Vagina (tissue), 2 donors: ENCODE data around the gene HMCN1. TPM values are rescaled to one million over a fixed set of nuclear protein-coding genes. Genes with fewer than 3 reads are reported as not detected.

Experiments used
- DNase-seq, 2 donors: peaks; one replicate each; pipeline ENCODE4 v3.0.0-alpha.2; 2017; ENCODE audit errors: extremely low spot score in 2 of 2
- H3K27ac ChIP-seq: fragments of 200-600 bp; sonication (generic); one replicate; pipeline ENCODE4 v1.5.1; 2019
- H3K27me3 ChIP-seq: fragments of 200-600 bp; sonication (generic); one replicate; pipeline ENCODE4 v1.5.1; 2019
- H3K36me3 ChIP-seq, 2 donors: fragments of 200-600 bp; sonication (generic); one replicate each; pipeline ENCODE4 v1.5.1; 2017 to 2019
- H3K4me1 ChIP-seq: fragments of 200-600 bp; sonication (generic); one replicate; pipeline ENCODE4 v1.5.1; 2019
- H3K4me3 ChIP-seq, 2 donors: fragments of 200-600 bp; sonication (generic); 1 replicate in 1 of 2; 2 replicates in 1 of 2; pipeline ENCODE4 v1.5.1; 2016 to 2019
- H3K9me3 ChIP-seq: fragments of 200-600 bp; sonication (generic); one replicate; pipeline ENCODE4 v1.5.1; 2019
- POLR2A ChIP-seq, 2 donors: fragments of 450-650 bp; IDR thresholded peaks; one replicate each; pipeline ENCODE4 v1.6.1; 2017; ENCODE audit warnings: antibody characterized with exemption in 2 of 2, mild to moderate bottlenecking in 2 of 2, moderate library complexity in 2 of 2
- POLR2AphosphoS5 ChIP-seq, 2 donors: sonication (generic); formaldehyde crosslinking; IDR thresholded peaks; one replicate each; pipeline ENCODE4 v1.9.0; 2017; ENCODE audit warnings: antibody characterized with exemption in 2 of 2, mild to moderate bottlenecking in 2 of 2, low read depth in 1 of 2; ENCODE audit not compliant: insufficient read depth in 1 of 2
- intact Hi-C: fragments of 100-400 bp; cut with DNase I; formaldehyde crosslinking; loops from one replicate; pipeline ENCODE4 v1.15.1; 2023
- total RNA-seq: library from RNA; depleted of rRNA; stranded (reverse); fragments of >200 nt; gene quantifications from one replicate; pipeline ENCODE4 v1.2.3, GENCODE V29; 2016
- TF ChIP-seq, protein P1 (sequence below), 3 experiments: fragments of 450-650 bp in 2 of 3; fragments of 200-600 bp in 1 of 3; sonication (generic) in 1 of 3; IDR thresholded peaks; one replicate each; pipeline ENCODE4 v1.5.1; 2017 to 2019; ENCODE audit warnings: antibody characterized with exemption in 3 of 3, mild to moderate bottlenecking in 2 of 3, moderate library complexity in 2 of 3

Gene HMCN1
- total RNA-seq, 1 donor from 2014 or later, result 10.6 TPM

- Histone ChIP-seq H3K27me3 (no peaks in the 10 kb centered on the region), H3K36me3 (no peaks in the 10 kb centered on the region), H3K4me3 (no peak overlapping the region), H3K4me1 (no peaks in the 10 kb centered on the region), H3K27ac (no peak overlapping the region), H3K9me3 (no peaks in the 10 kb centered on the region)
- DNase-seq, result no peak
- intact Hi-C loops, result no loop called here
- TF ChIP-seq POLR2A (IDR thresholded peaks at IDR 0.05) (no peak), POLR2AphosphoS5 (IDR thresholded peaks at IDR 0.05; ENCODE audit: insufficient read depth in 1 of 2, low read depth in 1 of 2) (no peak)
- TF ChIP-seq, protein P1, sequence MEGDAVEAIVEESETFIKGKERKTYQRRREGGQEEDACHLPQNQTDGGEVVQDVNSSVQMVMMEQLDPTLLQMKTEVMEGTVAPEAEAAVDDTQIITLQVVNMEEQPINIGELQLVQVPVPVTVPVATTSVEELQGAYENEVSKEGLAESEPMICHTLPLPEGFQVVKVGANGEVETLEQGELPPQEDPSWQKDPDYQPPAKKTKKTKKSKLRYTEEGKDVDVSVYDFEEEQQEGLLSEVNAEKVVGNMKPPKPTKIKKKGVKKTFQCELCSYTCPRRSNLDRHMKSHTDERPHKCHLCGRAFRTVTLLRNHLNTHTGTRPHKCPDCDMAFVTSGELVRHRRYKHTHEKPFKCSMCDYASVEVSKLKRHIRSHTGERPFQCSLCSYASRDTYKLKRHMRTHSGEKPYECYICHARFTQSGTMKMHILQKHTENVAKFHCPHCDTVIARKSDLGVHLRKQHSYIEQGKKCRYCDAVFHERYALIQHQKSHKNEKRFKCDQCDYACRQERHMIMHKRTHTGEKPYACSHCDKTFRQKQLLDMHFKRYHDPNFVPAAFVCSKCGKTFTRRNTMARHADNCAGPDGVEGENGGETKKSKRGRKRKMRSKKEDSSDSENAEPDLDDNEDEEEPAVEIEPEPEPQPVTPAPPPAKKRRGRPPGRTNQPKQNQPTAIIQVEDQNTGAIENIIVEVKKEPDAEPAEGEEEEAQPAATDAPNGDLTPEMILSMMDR (IDR thresholded peaks at IDR 0.05), result no peak
Measured at GRCh38 chr1:185906186-185906585, 172.0 kb downstream of the HMCN1 start.

DNA sequence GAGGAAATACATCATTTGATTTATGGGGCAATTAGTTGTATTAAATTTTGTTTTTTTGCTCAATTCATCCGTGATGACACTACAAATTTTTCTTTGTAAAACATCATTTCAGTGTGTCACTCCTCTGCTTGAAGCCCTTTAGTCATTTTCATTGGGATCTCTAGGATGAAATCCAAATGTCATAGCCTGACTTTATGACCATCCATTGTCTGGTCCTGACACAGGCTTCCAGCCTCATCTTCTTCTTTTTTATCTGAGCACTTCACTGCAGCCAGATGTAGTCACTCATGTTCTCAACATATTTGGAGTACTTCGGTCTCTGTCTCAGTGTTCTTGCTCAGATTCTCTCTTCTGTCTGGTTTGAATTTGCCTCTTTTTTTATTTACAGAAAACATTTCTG is 173.1 kb downstream of the HMCN1 start:
- Histone ChIP-seq H3K4me1 (no peaks in the 10 kb centered on the region), H3K27ac (no peak overlapping the region), H3K27me3 (no peaks in the 10 kb centered on the region), H3K4me3 (no peak overlapping the region), H3K36me3 (no peaks in the 10 kb centered on the region), H3K9me3 (no peaks in the 10 kb centered on the region)
- intact Hi-C loops, result no loop called here
- TF ChIP-seq, protein P1 (IDR thresholded peaks at IDR 0.05), result no peak
- TF ChIP-seq POLR2A (IDR thresholded peaks at IDR 0.05), result no peak
- TF ChIP-seq POLR2AphosphoS5 (IDR thresholded peaks at IDR 0.05; ENCODE audit: insufficient read depth in 1 of 2, low read depth in 1 of 2), result no peak
- DNase-seq, result no peak

DNA sequence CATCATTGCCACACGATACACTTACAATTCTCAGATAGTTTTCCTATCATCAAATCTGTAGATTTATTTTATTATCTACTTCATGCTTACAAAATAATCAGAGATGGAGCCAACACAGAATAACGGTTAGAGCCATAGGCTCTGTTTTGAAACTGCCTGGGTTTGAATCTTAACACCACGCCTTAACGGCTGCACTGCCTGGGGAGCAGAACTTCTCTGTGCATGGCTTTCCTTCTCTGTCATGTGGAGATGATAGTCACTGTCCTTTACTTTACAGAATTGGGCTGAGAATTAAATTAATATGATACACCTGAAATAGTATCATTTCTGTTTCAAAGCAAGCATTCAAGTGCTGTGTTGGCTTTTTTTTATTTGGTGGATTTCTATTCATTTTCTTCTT is 177.8 kb downstream of the HMCN1 start:
- intact Hi-C loops, result no loop called here
- H3K9me3 ChIP-seq, result no peaks in the 10 kb centered on the region
- no peaks in the 10 kb centered on the region for H3K4me1 ChIP-seq
- DNase-seq, result no peak
- no peaks in the 10 kb centered on the region for H3K36me3 ChIP-seq
- H3K27ac ChIP-seq, result no peak overlapping the region
- H3K4me3 ChIP-seq, result no peak overlapping the region
- no peak for TF ChIP-seq POLR2AphosphoS5 (IDR thresholded peaks at IDR 0.05; ENCODE audit: insufficient read depth in 1 of 2, low read depth in 1 of 2)
- TF ChIP-seq, protein P1 (IDR thresholded peaks at IDR 0.05), result no peak
- H3K27me3 ChIP-seq, result no peaks in the 10 kb centered on the region

- Histone ChIP-seq H3K27ac (no peak overlapping the region), H3K4me1 (no peaks in the 10 kb centered on the region), H3K27me3 (no peaks in the 10 kb centered on the region), H3K9me3 (no peaks in the 10 kb centered on the region), H3K36me3 (no peaks in the 10 kb centered on the region), H3K4me3 (no peak overlapping the region)
- intact Hi-C loops, result no loop called here
- DNase-seq, result no peak
- no peak for TF ChIP-seq POLR2A (IDR thresholded peaks at IDR 0.05)
- TF ChIP-seq, protein P1 (IDR thresholded peaks at IDR 0.05), result no peak
- no peak for TF ChIP-seq POLR2AphosphoS5 (IDR thresholded peaks at IDR 0.05; ENCODE audit: insufficient read depth in 1 of 2, low read depth in 1 of 2)
Measured at GRCh38 chr1:185912504-185912903, 178.3 kb downstream of the HMCN1 start.

- intact Hi-C loops, result no loop called here
Measured at GRCh38 chr1:185914089-185914488, 179.9 kb downstream of the HMCN1 start.

More at GRCh38 chr1:185914089-185914488, 179.9 kb downstream of the HMCN1 start:
- no peaks in the 10 kb centered on the region for H3K27me3 ChIP-seq
- TF ChIP-seq POLR2AphosphoS5 (IDR thresholded peaks at IDR 0.05; ENCODE audit: insufficient read depth in 1 of 2, low read depth in 1 of 2) (no peak), POLR2A (IDR thresholded peaks at IDR 0.05) (no peak)
- TF ChIP-seq, protein P1 (IDR thresholded peaks at IDR 0.05), result no peak
- H3K27ac ChIP-seq, result no peak overlapping the region
- H3K4me1 ChIP-seq, result no peaks in the 10 kb centered on the region
- no peaks in the 10 kb centered on the region for H3K9me3 ChIP-seq
- no peak for DNase-seq
- H3K36me3 ChIP-seq, result no peaks in the 10 kb centered on the region
- no peak overlapping the region for H3K4me3 ChIP-seq
